Activated gamma-delta T cell (primary cell): ENCODE results near the gene SRSF7.
A peak's percentile ranks its signal among the peaks of the same experiment; 100 is the strongest.
"Not testable (repeated sequence)": the region's sequence is repeated elsewhere in the genome, so short reads cannot be mapped to it uniquely, and the experiment has no call there.

ENCODE experiments used
- DNase-seq: peaks from one replicate; lab custom pipeline; 2025; lab: John Stamatoyannopoulos, UW

The SRSF7 gene

GRCh38 chr2:38754049-38754448 is 2.9 kb upstream of the SRSF7 start:
- no peak for DNase-seq

GRCh38 chr2:38751596-38752410 is 642 bp upstream of the SRSF7 start:
- peak; percentile 9 for DNase-seq

- DNase-seq = peak; percentile 21
Observed at GRCh38 chr2:38750011-38750890, 910 bp downstream of the SRSF7 start.

GRCh38 chr2:38748943-38749804 is 2.0 kb downstream of the SRSF7 start:
- no peak for DNase-seq

GRCh38 chr2:38748391-38748790 is 2.8 kb downstream of the SRSF7 start:
- DNase-seq = no peak

- DNase-seq = no peak
Observed at GRCh38 chr2:38747819-38748218, 3.3 kb downstream of the SRSF7 start.

- no peak for DNase-seq
Observed at GRCh38 chr2:38747007-38747424, 4.1 kb downstream of the SRSF7 start.

GRCh38 chr2:38745267-38745666 is 5.9 kb downstream of the SRSF7 start:
- DNase-seq = no peak

- DNase-seq = no peak
Observed at GRCh38 chr2:38744399-38744780, 6.8 kb downstream of the SRSF7 start.

GRCh38 chr2:38743672-38744398 is 7.3 kb downstream of the SRSF7 start:
- no peak for DNase-seq

GRCh38 chr2:38742797-38743559 is 8.2 kb downstream of the SRSF7 start:
- no peak for DNase-seq

GRCh38 chr2:38740851-38741731 is 10.1 kb downstream of the SRSF7 start:
- no peak for DNase-seq

- no peak for DNase-seq
Observed at GRCh38 chr2:38739524-38739923, 11.6 kb downstream of the SRSF7 start.

GRCh38 chr2:38737925-38738324 is 13.2 kb downstream of the SRSF7 start:
- DNase-seq = no peak

- not testable (repeated sequence) for DNase-seq
Observed at GRCh38 chr2:38737000-38737698, 14.0 kb downstream of the SRSF7 start.

GRCh38 chr2:38735999-38736320 is 15.2 kb downstream of the SRSF7 start:
- DNase-seq = no peak

GRCh38 chr2:38734299-38735058 is 16.7 kb downstream of the SRSF7 start:
- no peak for DNase-seq

GRCh38 chr2:38733300-38733971 is 17.7 kb downstream of the SRSF7 start:
- DNase-seq = no peak
